Neural progenitor cell (in vitro differentiated cells): Measurements from ENCODE around the gene E2F2. TPM values are rescaled to one million over a fixed set of nuclear protein-coding genes. Genes with fewer than 3 reads are reported as not detected.
A peak's percentile ranks its signal among the peaks of the same experiment; 100 is the strongest.

Source experiments
- DNase-seq: peaks from one replicate; pipeline ENCODE4 v3.0.0-alpha.2; 2016; ENCODE audit warnings: low spot score
- H2AFZ ChIP-seq: fragments of 200-600 bp; sonication (generic); replicated peaks from 2 replicates; pipeline ENCODE4 v1.6.1; 2016; ENCODE audit warnings: antibody characterized with exemption
- H3F3A ChIP-seq: fragments of 200-600 bp; sonication (generic); 2 replicates; pipeline ENCODE4 v1.6.1; 2016; ENCODE audit warnings: antibody characterized with exemption, low read depth
- H3K27ac ChIP-seq: fragments of 200-600 bp; sonication (generic); 2 replicates; pipeline ENCODE4 v1.5.1; 2016; ENCODE audit warnings: mild to moderate bottlenecking
- H3K27me3 ChIP-seq: fragments of 200-600 bp; sonication (generic); 2 replicates; pipeline ENCODE4 v1.6.1; 2016; ENCODE audit warnings: mild to moderate bottlenecking, moderate library complexity
- H3K36me3 ChIP-seq: fragments of 200-600 bp; sonication (generic); 2 replicates; pipeline ENCODE4 v1.5.1; 2016
- H3K4me1 ChIP-seq: fragments of 200-600 bp; sonication (generic); 2 replicates; pipeline ENCODE4 v1.6.1; 2016; ENCODE audit warnings: mixed run types
- H3K4me2 ChIP-seq: fragments of 200-600 bp; sonication (generic); 2 replicates; pipeline ENCODE4 v1.6.1; 2016
- H3K4me3 ChIP-seq: fragments of 200-600 bp; sonication (generic); 2 replicates; pipeline ENCODE4 v1.5.1; 2016
- H3K79me2 ChIP-seq: fragments of 200-600 bp; sonication (generic); 2 replicates; pipeline ENCODE4 v1.6.1; 2016; ENCODE audit warnings: low read depth
- H3K9ac ChIP-seq: fragments of 200-600 bp; sonication (generic); 2 replicates; pipeline ENCODE4 v1.6.1; 2016
- H3K9me3 ChIP-seq: fragments of 200-600 bp; sonication (generic); 2 replicates; pipeline ENCODE4 v1.5.1; 2016; ENCODE audit warnings: low read depth
- H4K20me1 ChIP-seq: fragments of 200-600 bp; sonication (generic); 2 replicates; pipeline ENCODE4 v1.6.1; 2016; ENCODE audit warnings: low read depth
- H3K27ac Mint-ChIP-seq: 3 replicates; pipeline ENCODE4 v1.8.0; 2021; ENCODE audit warnings: mixed read lengths
- H3K27me3 Mint-ChIP-seq: 2 replicates; pipeline ENCODE4 v1.8.0; 2022; ENCODE audit warnings: low read depth, mild to moderate bottlenecking, inconsistent platforms, moderate library complexity, mixed read lengths; ENCODE audit not compliant: insufficient read depth
- H3K36me3 Mint-ChIP-seq: 3 replicates; pipeline ENCODE4 v1.8.0; 2021; ENCODE audit warnings: mixed read lengths
- H3K4me1 Mint-ChIP-seq: 3 replicates; pipeline ENCODE4 v1.8.0; 2021; ENCODE audit warnings: mixed read lengths
- H3K4me3 Mint-ChIP-seq: 3 replicates; pipeline ENCODE4 v1.8.0; 2021; ENCODE audit warnings: mild to moderate bottlenecking, moderate library complexity, mixed read lengths
- H3K9me3 Mint-ChIP-seq: 3 replicates; pipeline ENCODE4 v1.8.0; 2020; ENCODE audit warnings: mixed read lengths
- EZH2 ChIP-seq: fragments of 200-600 bp; sonication (generic); IDR thresholded peaks from 2 replicates; pipeline ENCODE4 v1.6.1; 2017; ENCODE audit warnings: antibody characterized with exemption, mild to moderate bottlenecking, moderate library complexity
- EZH2phosphoT487 ChIP-seq: fragments of 200-600 bp; sonication (generic); IDR thresholded peaks from 2 replicates; pipeline ENCODE4 v1.6.1; 2017; ENCODE audit warnings: antibody characterized with exemption
- total RNA-seq: library from RNA; depleted of rRNA; stranded (reverse); fragments of >200 nt; gene quantifications from 2 replicates; pipeline ENCODE4 v1.2.3, GENCODE V29; 2015; ENCODE audit warnings: low replicate concordance
- TF ChIP-seq, protein P1 (sequence below): fragments of 200-600 bp; sonication (generic); IDR thresholded peaks from 2 replicates; pipeline ENCODE4 v1.5.1; 2017; ENCODE audit warnings: antibody characterized with exemption, mild to moderate bottlenecking

Gene E2F2
- total RNA-seq, 1 donor from 2014 or later: 3.4 TPM

DNA sequence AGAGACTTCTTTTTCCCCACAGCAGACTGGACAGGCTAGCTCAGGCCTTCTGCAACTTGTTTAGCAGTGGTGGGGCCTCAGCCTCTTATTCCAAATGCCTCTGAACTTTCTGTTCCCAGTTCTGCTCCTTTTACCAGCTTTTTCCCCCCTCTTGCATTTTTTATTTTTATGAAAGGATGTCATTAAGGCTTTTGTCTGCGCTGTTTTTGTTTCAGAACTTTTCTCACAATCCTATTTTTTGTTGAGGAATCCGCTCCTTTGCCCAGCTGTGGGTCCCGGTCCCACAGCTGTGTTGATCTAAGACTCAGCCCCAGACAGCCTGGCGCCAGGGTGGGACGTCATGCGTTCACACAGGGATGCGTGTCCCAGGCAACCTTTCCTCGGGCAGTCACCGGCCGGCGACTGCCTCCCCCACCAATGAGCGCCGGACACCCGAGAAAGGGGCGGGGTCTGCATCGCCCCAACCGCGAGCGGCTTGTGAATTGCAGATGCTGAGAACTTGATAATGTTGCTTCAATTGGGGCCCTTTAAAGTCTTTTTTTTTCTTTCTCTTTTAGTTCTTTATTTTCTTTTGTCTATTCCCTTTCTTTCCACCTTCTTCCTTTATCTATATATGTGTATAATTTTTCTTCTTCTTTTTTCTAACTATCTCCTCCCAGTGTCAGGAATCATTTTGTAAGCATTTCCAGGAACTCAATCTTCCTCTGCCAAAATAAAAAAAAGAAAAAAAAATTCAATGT lies 31.3 kb upstream of the E2F2 start:
- peaks cover 41% of the 10 kb centered on the region for H3K79me2 ChIP-seq
- H3K9ac ChIP-seq: peak overlapping the region; percentile 52
- peak overlapping the region; percentile 9 for H3K4me3 ChIP-seq
- peaks cover 66% of the 10 kb centered on the region for H3K4me1 ChIP-seq
- H3K36me3 Mint-ChIP-seq: peaks cover 8% of the 10 kb centered on the region
- H3K36me3 ChIP-seq: no peaks in the 10 kb centered on the region
- peaks cover 20% of the 10 kb centered on the region for H4K20me1 ChIP-seq
- peaks cover 94% of the 10 kb centered on the region for H3F3A ChIP-seq
- peak overlapping the region; percentile 100 for H3K27ac ChIP-seq
- peak overlapping the region; percentile 100 for H3K27ac Mint-ChIP-seq
- peak overlapping the region; percentile 90 for H3K4me2 ChIP-seq
- TF ChIP-seq EZH2: no peak
- no peak for TF ChIP-seq EZH2phosphoT487
- TF ChIP-seq, protein P1, sequence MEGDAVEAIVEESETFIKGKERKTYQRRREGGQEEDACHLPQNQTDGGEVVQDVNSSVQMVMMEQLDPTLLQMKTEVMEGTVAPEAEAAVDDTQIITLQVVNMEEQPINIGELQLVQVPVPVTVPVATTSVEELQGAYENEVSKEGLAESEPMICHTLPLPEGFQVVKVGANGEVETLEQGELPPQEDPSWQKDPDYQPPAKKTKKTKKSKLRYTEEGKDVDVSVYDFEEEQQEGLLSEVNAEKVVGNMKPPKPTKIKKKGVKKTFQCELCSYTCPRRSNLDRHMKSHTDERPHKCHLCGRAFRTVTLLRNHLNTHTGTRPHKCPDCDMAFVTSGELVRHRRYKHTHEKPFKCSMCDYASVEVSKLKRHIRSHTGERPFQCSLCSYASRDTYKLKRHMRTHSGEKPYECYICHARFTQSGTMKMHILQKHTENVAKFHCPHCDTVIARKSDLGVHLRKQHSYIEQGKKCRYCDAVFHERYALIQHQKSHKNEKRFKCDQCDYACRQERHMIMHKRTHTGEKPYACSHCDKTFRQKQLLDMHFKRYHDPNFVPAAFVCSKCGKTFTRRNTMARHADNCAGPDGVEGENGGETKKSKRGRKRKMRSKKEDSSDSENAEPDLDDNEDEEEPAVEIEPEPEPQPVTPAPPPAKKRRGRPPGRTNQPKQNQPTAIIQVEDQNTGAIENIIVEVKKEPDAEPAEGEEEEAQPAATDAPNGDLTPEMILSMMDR: no peak
- H3K27me3 ChIP-seq: no peaks in the 10 kb centered on the region
- H3K27me3 Mint-ChIP-seq: peaks cover 13% of the 10 kb centered on the region
- H3K4me1 Mint-ChIP-seq: peaks cover 79% of the 10 kb centered on the region
- no peak overlapping the region for H2AFZ ChIP-seq
- H3K9me3 Mint-ChIP-seq: no peaks in the 10 kb centered on the region
- peak; percentile 98 for DNase-seq
- peak overlapping the region; percentile 91 for H3K4me3 Mint-ChIP-seq
- no peaks in the 10 kb centered on the region for H3K9me3 ChIP-seq

DNA sequence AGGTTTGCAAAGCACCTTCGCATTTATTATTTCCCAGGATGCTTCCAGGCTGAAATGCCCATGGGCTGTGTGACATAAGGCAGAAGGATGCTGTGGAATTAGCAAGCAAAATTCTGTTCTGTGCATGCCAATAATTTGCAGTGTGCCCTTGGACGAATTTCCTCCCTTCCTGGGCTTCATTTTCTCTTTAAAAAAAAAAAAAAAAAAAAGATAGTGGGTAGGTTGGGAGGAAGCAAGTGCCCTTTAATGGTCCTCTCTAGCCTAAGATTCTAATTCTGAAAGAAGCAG lies 30.7 kb upstream of the E2F2 start:
- no peaks in the 10 kb centered on the region for H3K36me3 ChIP-seq
- no peaks in the 10 kb centered on the region for H3K9me3 Mint-ChIP-seq
- peaks cover 13% of the 10 kb centered on the region for H3K36me3 Mint-ChIP-seq
- peaks cover 13% of the 10 kb centered on the region for H3K27me3 Mint-ChIP-seq
- H3K9ac ChIP-seq: peak overlapping the region; percentile 52
- no peak for TF ChIP-seq EZH2
- no peak for TF ChIP-seq EZH2phosphoT487
- TF ChIP-seq, protein P1: no peak
- peaks cover 72% of the 10 kb centered on the region for H3K4me1 ChIP-seq
- H3K4me3 ChIP-seq: peak overlapping the region; percentile 0
- H3K4me3 Mint-ChIP-seq: peak overlapping the region; percentile 91
- H3K9me3 ChIP-seq: no peaks in the 10 kb centered on the region
- H2AFZ ChIP-seq: no peak overlapping the region
- peaks cover 96% of the 10 kb centered on the region for H3F3A ChIP-seq
- peaks cover 25% of the 10 kb centered on the region for H4K20me1 ChIP-seq
- peak overlapping the region; percentile 90 for H3K4me2 ChIP-seq
- DNase-seq: peak; percentile 16
- H3K27me3 ChIP-seq: no peaks in the 10 kb centered on the region
- H3K79me2 ChIP-seq: peaks cover 47% of the 10 kb centered on the region
- H3K27ac ChIP-seq: peak overlapping the region; percentile 100
- peak overlapping the region; percentile 100 for H3K27ac Mint-ChIP-seq
- peaks cover 79% of the 10 kb centered on the region for H3K4me1 Mint-ChIP-seq

DNA sequence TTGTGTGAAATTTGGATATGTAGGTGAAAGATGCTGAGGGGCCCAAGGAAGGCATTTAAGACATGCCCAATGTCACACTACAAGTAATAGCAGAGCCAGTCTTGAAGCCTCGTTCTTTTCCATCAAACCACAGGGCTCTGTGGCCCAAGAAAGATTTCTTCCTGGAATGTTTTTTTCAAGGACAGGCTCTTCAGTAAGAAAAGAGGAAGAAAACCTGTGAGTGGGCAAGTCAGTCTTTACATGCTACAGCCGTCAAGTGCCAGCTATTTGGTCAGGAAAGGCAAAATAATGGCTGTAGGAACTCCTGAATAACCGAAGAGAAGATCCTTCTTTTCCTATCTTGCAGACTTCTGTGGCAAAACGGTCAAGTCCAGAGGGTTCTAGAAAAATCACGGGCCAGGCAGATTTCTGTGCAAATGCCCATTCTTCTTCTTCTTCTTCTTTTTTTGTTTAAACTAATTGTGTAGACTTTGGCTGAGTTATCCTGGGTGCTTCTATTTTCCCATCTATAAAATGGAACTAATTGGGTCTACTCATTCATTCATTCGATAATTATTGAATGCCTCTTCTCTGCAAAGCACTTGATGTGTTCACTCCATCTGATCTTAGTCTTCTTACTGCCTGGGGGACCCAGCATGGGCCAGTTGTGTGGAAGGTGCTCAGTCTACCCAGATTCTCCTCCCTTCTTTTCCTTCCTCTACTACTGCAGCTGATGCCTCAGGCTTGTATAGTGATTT lies 30.2 kb upstream of the E2F2 start:
- peaks cover 73% of the 10 kb centered on the region for H3K4me1 ChIP-seq
- peaks cover 9% of the 10 kb centered on the region for H3K27me3 Mint-ChIP-seq
- peak overlapping the region; percentile 52 for H3K9ac ChIP-seq
- H3K4me1 Mint-ChIP-seq: peaks cover 79% of the 10 kb centered on the region
- H3K9me3 ChIP-seq: no peaks in the 10 kb centered on the region
- peak overlapping the region; percentile 100 for H3K27ac Mint-ChIP-seq
- H3F3A ChIP-seq: peaks cover 96% of the 10 kb centered on the region
- H3K4me3 ChIP-seq: peak overlapping the region; percentile 0
- H4K20me1 ChIP-seq: peaks cover 31% of the 10 kb centered on the region
- H3K79me2 ChIP-seq: peaks cover 52% of the 10 kb centered on the region
- peak overlapping the region; percentile 100 for H3K27ac ChIP-seq
- H3K4me2 ChIP-seq: peak overlapping the region; percentile 90
- H2AFZ ChIP-seq: no peak overlapping the region
- DNase-seq: no peak
- H3K36me3 Mint-ChIP-seq: peaks cover 15% of the 10 kb centered on the region
- H3K27me3 ChIP-seq: no peaks in the 10 kb centered on the region
- TF ChIP-seq EZH2 (no peak), EZH2phosphoT487 (no peak)
- TF ChIP-seq, protein P1: no peak
- no peaks in the 10 kb centered on the region for H3K9me3 Mint-ChIP-seq
- no peaks in the 10 kb centered on the region for H3K36me3 ChIP-seq
- H3K4me3 Mint-ChIP-seq: peak overlapping the region; percentile 91
